WTC11 (cell line): Measurements from ENCODE around the gene NME4. TPM values are rescaled to one million over a fixed set of nuclear protein-coding genes. Genes with fewer than 3 reads are reported as not detected.

Experiments
- AFF4 ChIP-seq: sonication (generic); formaldehyde crosslinking; IDR thresholded peaks from 2 replicates; pipeline ENCODE4 v1.8.1; 2023; ENCODE audit warnings: mild to moderate bottlenecking, missing genetic modification reagents, borderline replicate concordance
- CREB1 ChIP-seq: sonication (generic); formaldehyde crosslinking; IDR thresholded peaks from 2 replicates; pipeline ENCODE4 v1.8.0; 2023; ENCODE audit warnings: mild to moderate bottlenecking, missing genetic modification reagents
- E2F5 ChIP-seq: sonication (generic); formaldehyde crosslinking; IDR thresholded peaks from 2 replicates; pipeline ENCODE4 v1.8.1; 2022; ENCODE audit warnings: mild to moderate bottlenecking, moderate library complexity, missing genetic modification reagents
- ESRRA ChIP-seq: sonication (generic); formaldehyde crosslinking; IDR thresholded peaks from 2 replicates; pipeline ENCODE4 v1.8.1; 2022; ENCODE audit warnings: mild to moderate bottlenecking, missing genetic modification reagents, borderline replicate concordance
- FOXK1 ChIP-seq: sonication (generic); formaldehyde crosslinking; IDR thresholded peaks from 2 replicates; pipeline ENCODE4 v1.8.0; 2022; ENCODE audit warnings: mild to moderate bottlenecking, moderate library complexity, missing genetic modification reagents
- GABPB1 ChIP-seq: sonication (generic); formaldehyde crosslinking; IDR thresholded peaks from 2 replicates; pipeline ENCODE4 v1.8.1; 2023; ENCODE audit warnings: mild to moderate bottlenecking, missing genetic modification reagents
- HMGXB4 ChIP-seq: sonication (generic); formaldehyde crosslinking; IDR thresholded peaks from 2 replicates; pipeline ENCODE4 v1.8.1; 2023; ENCODE audit warnings: mild to moderate bottlenecking, moderate library complexity, missing genetic modification reagents
- IRF1 ChIP-seq: sonication (generic); formaldehyde crosslinking; IDR thresholded peaks from 2 replicates; pipeline ENCODE4 v1.8.0; 2023; ENCODE audit warnings: missing genetic modification reagents
- JAZF1 ChIP-seq: fragments of 250-450 bp; sonication (Bioruptor Pico); IDR thresholded peaks from 2 replicates; pipeline ENCODE4 v1.9.0; 2021; ENCODE audit warnings: moderate library complexity, mild to moderate bottlenecking, inconsistent platforms
- MYBL2 ChIP-seq: sonication (generic); formaldehyde crosslinking; IDR thresholded peaks from 2 replicates; pipeline ENCODE4 v1.8.1; 2023; ENCODE audit warnings: mild to moderate bottlenecking, moderate library complexity, missing genetic modification reagents
- NFYB ChIP-seq: sonication (generic); formaldehyde crosslinking; conservative IDR thresholded peaks from 2 replicates; pipeline ENCODE4 v1.8.0; 2022; ENCODE audit warnings: low read depth, missing genetic modification reagents
- PRDM15 ChIP-seq: sonication (generic); formaldehyde crosslinking; IDR thresholded peaks from 2 replicates; pipeline ENCODE4 v1.8.0; 2022; ENCODE audit warnings: missing genetic modification reagents
- PRRX2 ChIP-seq: fragments of 250-450 bp; sonication (Bioruptor Pico); IDR thresholded peaks from 2 replicates; pipeline ENCODE4 v1.8.0; 2021; ENCODE audit warnings: mild to moderate bottlenecking
- SOX15 ChIP-seq: fragments of 250-450 bp; sonication (Bioruptor Pico); IDR thresholded peaks from 2 replicates; pipeline ENCODE4 v1.9.0; 2021; ENCODE audit warnings: mild to moderate bottlenecking
- STAT6 ChIP-seq: sonication (generic); formaldehyde crosslinking; conservative IDR thresholded peaks from 2 replicates; pipeline ENCODE4 v1.8.1; 2023; ENCODE audit warnings: mild to moderate bottlenecking, low read depth, missing genetic modification reagents, moderate library complexity
- TCF7 ChIP-seq: sonication (generic); formaldehyde crosslinking; IDR thresholded peaks from 2 replicates; pipeline ENCODE4 v1.8.0; 2022; ENCODE audit warnings: mild to moderate bottlenecking, low read depth, missing genetic modification reagents, moderate library complexity
- ZMAT4 ChIP-seq: fragments of 250-450 bp; sonication (Bioruptor Pico); IDR thresholded peaks from 2 replicates; pipeline ENCODE4 v1.9.0; 2021; ENCODE audit warnings: mild to moderate bottlenecking
- ZNF121 ChIP-seq: sonication (generic); formaldehyde crosslinking; IDR thresholded peaks from 2 replicates; pipeline ENCODE4 v1.8.0; 2023; ENCODE audit warnings: missing genetic modification reagents
- ZNF423 ChIP-seq: fragments of 250-450 bp; sonication (Bioruptor Pico); IDR thresholded peaks from 2 replicates; pipeline ENCODE4 v2.1.2; 2022; ENCODE audit warnings: mild to moderate bottlenecking, moderate library complexity
- ZNF425 ChIP-seq: fragments of 250-450 bp; sonication (Bioruptor Pico); conservative IDR thresholded peaks from 2 replicates; pipeline ENCODE4 v1.9.0; 2021; ENCODE audit warnings: mild to moderate bottlenecking
- total RNA-seq: library from RNA; stranded (reverse); gene quantifications from 3 replicates; pipeline ENCODE4 v1.2.3, GENCODE V29; 2021

The NME4 gene
- total RNA-seq, 1 experiment from 2014 or later = 467 TPM

- TF ChIP-seq HMGXB4 (CRISPR knock-in tag) = 0 out of 2 replicates have a peak, but pooled peaks have one; percentile 46
- TF ChIP-seq ZMAT4 (CRISPR knock-in tag) = peak; percentile 83
- no peak for TF ChIP-seq TCF7
- TF ChIP-seq MYBL2 (CRISPR knock-in tag) = no peak
- no peak for TF ChIP-seq IRF1
- TF ChIP-seq E2F5 = 0 out of 2 replicates have a peak, but pooled peaks have one; percentile 47
- no peak for TF ChIP-seq CREB1 (CRISPR knock-in tag)
- no peak for TF ChIP-seq PRDM15 (CRISPR knock-in tag)
- no peak for TF ChIP-seq ZNF423 (CRISPR knock-in tag)
- TF ChIP-seq AFF4 (CRISPR knock-in tag) = no peak
- TF ChIP-seq STAT6 (CRISPR knock-in tag) = no peak
- no peak for TF ChIP-seq GABPB1 (CRISPR knock-in tag)
- TF ChIP-seq ZNF121 (CRISPR knock-in tag) = no peak
- TF ChIP-seq ESRRA (CRISPR knock-in tag) = no peak
- no peak for TF ChIP-seq JAZF1 (CRISPR knock-in tag)
- TF ChIP-seq SOX15 (CRISPR knock-in tag) = no peak
- 0 out of 2 replicates have a peak, but pooled peaks have one; percentile 29 for TF ChIP-seq PRRX2 (CRISPR knock-in tag)
- peak; percentile 95 for TF ChIP-seq NFYB (CRISPR knock-in tag)
- TF ChIP-seq FOXK1 = no peak
- TF ChIP-seq ZNF425 = no peak
Observed at GRCh38 chr16:370443-370842, 26.6 kb upstream of the NME4 start, which contains the start of gene MRPL28 (continued).
